GM21717 (cell line): Measurements from ENCODE around the gene CDK17.
"Not testable (repeated sequence)": the region's sequence is repeated elsewhere in the genome, so short reads cannot be mapped to it uniquely, and the experiment has no call there.

Experiments used
- ATAC-seq: cut with Tn5 transposase; IDR thresholded peaks from one replicate; pipeline ENCODE4 v1.9.1; 2021; ENCODE audit warnings: mild to moderate bottlenecking, moderate library complexity; ENCODE audit not compliant: unreplicated experiment

Gene CDK17

DNA sequence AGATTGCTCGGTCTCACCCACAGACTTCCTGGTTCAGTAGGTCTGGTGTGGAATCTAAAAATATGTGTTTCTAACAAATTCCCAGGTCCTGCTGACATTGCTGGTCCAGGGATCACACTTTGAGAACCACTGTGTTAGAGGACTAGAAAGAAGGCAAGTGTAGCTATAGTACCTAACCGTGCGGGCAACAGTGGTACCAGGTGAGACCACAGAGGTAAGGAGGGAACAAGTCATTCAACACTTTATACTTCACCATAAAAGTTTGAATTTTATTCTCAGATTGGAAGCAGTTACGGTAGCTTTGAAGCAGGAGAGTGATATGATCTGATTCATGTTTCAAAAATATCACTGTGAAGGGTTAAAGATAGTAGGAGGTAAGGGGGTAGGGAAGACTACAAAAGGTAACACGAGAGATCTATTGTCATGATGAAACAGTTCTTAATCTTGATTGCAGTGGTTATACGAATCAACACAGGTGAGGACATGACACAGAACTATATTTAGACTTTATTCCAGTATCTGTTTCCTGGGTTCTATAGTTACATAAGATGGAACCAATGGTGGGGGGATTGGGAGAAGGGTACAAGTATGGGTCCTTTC, 73.5 kb downstream of the CDK17 start:
- ATAC-seq: no peak

DNA sequence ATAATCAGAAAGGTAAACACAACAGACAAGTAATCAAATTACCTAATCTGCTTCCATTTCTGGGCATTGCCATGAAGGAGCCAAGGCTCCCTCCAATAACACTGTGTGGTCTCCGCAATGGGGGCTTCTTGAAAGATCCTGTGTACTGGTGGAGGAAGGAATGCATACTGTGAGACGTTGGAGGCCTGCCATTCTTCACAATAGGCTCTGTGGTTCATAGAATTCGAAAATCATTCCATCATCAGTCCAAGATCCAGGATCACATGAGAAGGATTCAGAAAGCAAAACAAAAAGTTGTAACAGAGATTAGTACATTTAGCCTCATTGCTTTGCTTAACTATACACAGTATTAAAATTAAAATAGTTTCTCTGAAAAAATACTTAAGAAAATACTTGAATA, 76.3 kb downstream of the CDK17 start:
- ATAC-seq: no peak

DNA sequence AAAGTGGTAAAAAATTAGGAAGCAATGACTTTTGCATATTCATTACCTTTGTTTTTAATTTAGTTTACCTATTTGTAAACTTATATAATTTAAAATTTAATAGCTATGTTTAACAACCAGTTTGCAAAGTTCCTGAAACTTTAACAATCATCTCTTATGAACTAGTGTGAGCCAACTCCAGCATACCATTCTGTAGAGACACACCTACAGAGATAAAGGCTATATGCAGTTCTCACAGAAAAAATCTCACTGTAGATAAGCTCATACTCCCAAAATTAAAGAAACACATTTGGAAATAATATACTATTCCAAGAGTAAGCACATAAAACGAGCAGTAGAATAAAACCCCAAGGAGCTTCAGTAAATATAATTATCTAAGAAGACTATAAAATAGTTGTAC, 77.5 kb downstream of the CDK17 start:
- ATAC-seq: no peak

DNA sequence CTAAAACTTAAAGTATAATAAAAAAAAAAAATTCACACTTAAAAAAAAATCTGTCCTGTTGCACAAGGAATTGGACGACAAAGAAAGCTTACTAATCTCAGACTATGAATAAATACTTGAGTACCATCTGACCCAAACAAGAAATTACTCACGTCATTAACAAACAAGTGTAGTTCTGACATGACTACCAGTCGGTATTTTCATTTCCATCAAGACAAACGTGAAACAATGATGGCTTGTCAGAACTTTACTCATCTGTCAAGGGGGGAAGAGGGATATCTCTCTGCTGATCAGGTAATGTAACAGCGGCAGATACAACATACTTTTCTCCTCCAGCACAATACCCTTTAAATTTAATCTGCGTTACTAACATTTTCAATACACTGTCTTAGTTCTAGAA, 78.3 kb downstream of the CDK17 start:
- no peak for ATAC-seq

DNA sequence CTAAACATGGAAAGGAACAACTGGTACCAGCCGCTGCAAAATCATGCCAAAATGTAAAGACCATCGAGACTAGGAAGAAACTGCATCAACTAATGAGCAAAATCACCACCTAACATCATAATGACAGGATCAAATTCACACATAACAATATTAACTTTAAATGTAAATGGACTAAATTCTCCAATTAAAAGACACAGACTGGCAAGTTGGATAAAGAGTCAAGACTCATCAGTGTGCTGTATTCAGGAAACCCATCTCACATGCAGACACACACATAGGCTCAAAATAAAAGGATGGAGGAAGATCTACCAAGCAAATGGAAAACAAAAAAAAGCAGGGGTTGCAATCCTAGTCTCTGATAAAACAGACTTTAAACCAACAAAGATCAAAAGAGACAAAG, 82.4 kb downstream of the CDK17 start:
- not testable (repeated sequence) for ATAC-seq

DNA sequence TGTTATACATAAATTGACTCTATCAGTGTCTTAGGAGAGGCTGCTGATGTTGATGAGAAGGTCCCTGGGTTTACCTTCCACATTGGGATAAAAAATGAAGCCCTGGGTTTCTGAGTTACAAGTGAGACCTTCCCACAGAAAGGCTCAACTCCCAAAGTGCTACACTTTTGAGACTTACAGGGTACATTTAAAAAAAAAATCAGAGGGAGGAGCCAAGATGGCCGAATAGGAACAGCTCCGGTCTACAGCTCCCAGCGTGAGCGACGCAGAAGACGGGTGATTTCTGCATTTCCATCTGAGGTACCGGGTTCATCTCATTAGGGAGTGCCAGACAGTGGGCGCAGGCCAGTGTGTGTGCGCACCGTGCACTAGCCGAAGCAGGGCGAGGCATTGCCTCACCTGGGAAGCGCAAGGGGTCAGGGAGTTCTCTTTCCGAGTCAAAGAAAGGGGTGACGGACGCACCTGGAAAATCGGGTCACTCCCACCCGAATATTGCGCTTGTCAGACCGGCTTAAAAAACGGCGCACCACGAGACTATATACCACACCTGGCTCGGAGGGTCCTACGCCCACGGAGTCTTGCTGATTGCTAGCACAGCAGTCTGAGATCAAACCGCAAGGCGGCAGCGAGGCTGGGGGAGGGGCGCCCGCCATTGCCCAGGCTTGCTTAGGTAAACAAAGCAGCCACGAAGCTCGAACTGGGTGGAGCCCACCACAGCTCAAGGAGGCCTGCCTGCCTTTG, 84.3 kb downstream of the CDK17 start:
- not testable (repeated sequence) for ATAC-seq

DNA sequence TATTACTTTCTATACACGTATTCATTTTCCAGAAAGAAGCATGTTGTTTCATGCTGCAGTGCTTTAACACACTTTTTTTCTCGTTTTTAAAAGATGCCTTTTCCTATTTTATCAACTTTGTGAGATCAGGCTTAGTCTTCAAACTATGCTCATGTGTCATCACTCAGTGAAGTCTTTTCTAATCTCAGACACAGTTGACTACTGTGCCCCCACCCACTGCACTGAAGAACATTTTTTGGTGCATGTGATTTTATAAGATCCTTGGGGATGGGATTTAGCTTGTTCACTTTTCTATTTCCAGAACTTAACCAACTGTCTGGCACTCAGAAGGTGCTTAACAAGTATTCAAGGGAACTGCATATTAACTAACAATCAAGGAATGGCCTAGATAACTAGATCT, 85.5 kb downstream of the CDK17 start:
- no peak for ATAC-seq

DNA sequence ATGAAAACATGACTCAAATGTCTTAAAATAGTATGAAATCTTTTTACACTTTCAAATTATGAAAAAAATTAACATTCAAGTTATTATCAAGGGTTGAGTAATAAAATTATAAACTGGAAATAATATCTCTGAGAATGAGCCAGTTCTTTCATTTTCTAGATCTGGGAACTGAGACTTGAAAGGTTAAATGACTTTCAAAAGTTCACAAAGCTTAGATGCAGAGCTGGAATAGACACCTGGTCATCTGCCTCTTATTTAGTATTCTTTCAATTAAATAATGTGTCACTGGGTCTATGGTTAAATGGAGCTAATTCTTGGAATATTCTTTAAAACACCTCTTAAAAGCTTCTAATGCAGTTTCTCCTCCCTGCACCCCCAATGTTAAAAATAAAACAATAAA, 86.6 kb downstream of the CDK17 start:
- no peak for ATAC-seq

DNA sequence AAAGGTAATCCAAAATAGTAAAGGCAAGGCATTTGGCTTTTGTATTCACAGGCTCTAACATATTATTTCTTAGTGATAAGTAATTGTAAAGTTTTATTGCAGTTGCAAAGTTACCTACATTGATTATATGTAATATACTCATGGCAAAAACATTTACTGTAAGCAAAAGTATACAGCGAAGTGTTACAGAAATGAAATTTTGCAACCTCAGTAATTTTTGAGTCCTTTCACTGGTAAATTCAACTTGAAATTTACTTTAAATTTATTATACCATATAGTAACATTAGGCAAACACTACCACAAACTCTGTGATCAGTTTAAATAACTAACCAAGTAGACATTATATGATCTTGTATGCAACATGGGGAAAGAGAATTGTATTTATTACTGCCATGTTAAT, 89.0 kb downstream of the CDK17 start:
- ATAC-seq: no peak

DNA sequence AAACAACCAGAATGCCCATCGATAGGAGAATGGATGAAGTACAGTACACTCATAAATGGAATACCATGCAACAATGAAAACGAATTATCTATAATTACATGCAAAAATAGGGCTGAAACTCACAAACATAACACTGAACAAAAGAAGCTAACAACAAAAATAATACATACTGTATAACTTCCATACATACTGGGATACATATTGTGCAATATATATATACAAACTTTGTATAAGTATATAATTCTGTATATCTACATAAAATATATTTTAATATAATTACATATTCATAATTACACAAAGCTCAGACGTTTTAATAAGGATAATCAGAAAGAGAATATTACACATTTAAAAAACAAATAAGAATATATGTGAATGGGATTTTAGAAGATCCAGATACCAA, 90.2 kb downstream of the CDK17 start:
- ATAC-seq: no peak

DNA sequence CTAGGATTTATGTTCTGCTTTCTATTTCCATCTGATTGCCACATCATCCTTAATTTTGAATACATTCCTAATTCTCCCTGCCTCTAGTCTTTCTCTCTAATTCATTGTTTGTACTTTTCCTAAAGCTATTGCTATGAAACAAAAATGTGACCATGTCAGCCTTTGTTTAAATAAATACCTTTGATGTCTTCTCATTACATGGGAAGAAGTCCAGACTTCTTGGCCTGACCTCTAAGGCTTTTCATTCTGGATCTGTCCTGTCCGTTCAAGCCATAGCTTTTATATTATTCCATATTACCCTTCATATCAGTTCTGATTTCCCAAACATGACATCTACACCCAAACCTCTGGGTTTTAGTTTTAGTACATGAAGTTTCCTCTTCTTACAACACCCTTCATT, 91.4 kb downstream of the CDK17 start:
- no peak for ATAC-seq

DNA sequence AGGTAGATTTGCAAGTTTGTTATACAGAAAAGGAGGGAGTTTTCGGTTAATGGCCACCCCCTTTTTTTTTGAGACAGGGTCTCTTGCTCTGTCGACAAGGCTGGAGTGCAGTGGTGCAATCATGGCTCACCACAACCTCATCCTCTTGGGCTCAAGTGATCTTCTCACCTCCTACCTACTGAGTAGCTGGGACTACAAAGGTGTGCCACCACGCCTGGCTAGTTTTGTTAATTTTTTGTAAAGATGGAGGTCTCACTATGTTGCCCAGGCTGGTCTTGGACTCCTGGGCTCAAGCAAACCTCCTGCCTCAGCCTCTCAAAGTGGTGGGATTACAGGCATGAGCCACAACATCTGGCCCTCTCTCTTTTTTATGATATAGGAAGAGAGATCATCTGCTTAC, 94.6 kb downstream of the CDK17 start:
- ATAC-seq: no peak

DNA sequence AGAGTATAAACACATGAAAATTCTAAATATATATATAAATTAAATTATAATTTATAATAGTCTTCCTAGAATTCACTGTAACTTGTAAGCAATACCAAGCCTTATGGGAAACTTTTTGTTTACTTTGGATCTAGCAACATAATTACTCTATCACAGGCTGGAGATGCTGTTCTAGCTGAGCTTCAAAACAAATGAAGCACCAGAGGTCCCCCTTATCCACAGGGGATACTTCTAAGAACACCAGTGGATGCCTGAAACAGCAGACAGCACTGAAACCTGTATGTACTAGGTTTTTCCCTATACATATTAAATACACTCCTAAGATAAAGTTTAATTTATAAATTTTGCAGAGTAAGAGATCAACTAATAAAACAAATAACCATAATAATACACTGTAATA, 96.6 kb downstream of the CDK17 start:
- no peak for ATAC-seq

DNA sequence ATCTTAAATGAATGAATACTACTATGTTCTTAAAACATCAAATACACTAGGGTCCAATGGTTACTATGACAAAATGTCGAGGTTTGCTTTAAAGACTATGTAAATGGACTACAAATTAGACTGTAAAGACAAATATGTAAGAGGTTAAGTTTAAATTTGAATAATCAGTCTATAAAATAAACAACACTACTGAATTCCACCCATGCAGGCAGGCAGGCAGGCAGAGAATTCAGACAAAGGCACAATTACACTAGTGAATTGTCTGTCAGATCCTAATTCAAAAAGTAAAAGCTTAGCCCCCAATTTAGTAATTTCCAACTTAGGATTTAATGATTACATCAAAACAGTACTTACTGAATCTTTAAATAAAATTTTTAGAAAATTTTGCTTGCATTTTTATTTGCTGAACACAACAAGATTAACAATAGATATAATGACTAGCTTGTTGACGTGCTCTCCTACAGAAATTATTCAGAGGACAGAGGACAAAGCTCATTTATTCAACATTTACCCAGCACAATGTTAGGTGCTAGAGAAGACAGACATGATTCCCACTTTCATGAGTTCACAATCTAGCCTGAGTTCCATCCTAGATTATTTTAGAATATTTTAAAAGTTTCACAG, 97.4 kb downstream of the CDK17 start:
- ATAC-seq: no peak

DNA sequence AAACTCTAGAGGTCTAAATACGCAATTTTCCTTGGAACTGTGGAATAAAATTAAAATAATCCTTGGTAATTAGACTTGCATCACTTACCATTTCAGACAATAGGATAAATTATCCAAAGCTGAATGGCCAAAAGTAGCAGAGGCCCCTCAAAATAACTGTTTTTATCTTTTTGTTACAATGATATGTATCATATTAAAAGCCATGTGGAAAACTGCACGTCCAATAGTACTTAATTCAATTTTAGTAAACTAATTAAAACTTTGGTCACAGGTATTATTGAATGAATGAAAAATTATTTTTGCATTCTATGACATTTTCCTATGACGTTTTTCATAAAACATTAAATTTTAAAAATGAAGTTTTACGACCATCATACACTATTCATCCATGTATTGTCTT, 98.5 kb downstream of the CDK17 start:
- no peak for ATAC-seq

DNA sequence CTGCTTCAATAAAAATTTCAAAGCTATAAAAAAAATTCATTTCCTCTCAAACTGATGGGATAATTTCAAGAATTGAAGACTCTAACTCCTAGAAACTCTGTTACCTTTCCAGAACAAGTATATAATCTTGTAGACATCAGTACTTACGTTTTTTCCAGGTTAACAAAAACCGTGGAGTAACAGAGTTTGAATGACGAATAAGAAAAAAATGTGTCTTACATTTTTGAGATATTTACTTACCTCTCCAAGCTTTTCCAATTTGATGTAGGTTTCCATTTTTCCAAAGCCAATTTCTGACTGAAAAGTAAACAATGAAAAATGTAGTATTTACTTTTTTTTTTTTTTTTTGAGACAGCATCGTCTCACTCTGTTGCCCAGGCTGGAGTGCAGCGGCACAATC, 100.2 kb downstream of the CDK17 start:
- ATAC-seq: no peak

DNA sequence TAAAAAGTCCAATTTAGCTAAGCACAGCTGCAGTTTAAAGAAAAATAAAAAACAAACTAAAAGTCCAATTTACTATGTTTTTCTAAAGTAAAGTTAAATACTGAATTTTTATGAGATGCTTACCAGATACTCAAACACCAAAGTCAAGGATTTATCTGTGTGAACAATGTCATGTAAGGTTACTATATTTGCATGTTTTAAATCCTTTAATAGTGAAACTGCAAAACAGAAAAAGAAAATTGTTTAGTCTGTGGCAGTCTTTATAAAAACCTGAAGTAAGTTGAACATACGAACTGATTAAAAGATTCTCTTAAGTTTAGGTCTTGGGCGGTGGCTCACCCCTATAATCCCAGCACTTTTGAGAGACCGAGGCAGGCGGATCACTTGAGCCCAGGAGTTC, 102.7 kb downstream of the CDK17 start:
- ATAC-seq: no peak

DNA sequence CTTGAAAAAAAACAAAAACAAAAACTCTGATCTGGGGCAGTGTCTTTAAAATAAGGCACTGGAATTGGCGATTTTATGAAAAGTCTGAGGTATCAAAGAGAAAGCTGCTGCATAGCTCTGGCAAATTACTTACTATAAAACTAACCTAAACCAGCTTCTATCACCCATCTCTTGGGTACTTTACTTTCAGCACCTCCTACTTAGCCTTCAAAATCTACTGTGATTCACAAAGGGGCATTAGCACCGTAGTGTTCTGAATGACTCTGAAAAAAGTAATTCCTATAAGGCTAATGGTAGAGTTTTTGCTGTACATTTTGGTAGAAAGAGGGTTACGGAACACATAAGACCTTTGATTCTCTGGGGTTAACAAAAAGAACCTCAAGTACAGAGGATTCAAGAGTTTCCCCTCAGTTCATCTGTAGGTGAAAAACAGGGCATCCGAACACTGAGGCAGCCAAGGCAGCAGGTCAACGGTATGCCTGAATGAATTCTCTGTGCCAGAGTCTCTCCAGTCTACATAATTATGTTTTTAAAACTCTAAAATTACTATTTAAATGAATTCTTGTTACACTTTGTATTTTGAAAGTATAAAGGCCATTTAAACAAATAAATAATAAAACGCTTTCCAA, 104.6 kb downstream of the CDK17 start:
- ATAC-seq: no peak

DNA sequence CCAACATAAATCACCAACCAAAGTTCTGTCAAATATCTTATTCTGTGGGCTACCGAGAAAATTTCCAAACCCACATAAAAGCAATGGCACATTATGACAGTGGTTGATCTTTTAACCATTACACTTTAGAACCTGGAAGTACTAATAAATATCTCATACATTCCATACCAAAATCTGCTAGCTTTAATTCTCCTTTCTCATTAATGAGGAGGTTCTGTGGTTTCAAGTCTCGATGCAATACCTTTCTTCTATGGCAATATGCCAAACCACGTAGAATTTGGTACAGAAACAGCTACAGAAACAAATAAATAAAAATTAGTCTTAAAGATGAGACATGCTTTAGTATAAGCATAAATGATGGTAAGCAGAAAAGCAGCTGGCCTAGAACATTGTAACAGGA, 105.4 kb downstream of the CDK17 start:
- no peak for ATAC-seq

DNA sequence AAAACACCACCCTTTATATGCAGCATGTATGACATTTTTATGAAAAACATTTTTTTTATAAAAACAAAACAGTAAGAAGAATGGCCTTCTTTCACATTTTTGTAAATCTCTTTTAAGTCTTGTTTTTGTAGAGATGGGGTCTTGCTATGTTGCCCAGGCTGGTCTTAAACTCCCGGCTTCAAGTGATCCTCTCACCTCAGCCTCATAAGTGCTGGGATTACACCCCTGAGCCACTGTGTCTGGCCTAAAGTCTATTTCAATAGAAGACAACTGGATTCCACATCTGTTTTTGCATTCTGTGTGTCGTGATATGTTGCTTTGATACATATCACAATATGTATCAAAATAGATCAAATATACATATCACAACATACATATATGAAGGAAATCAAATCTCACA, 107.1 kb downstream of the CDK17 start:
- no peak for ATAC-seq

DNA sequence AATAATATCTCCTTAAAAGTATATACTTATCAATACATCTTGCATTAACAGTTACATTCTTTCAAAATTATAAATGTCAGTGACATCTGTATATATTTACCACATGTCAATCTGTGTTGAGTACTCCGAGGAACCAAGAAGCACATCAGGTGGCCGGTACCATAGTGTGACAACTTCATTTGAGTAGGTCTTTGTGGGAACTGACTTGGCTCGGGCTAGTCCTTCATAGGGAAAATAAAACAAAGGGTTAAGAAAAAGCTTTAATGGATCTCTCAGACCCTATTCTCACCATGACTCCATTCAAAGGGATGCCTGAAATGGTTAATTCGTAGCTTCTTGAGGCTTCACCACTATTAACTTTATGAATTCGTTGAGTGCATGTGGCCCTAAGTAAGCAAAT, 111.2 kb downstream of the CDK17 start:
- ATAC-seq: no peak

DNA sequence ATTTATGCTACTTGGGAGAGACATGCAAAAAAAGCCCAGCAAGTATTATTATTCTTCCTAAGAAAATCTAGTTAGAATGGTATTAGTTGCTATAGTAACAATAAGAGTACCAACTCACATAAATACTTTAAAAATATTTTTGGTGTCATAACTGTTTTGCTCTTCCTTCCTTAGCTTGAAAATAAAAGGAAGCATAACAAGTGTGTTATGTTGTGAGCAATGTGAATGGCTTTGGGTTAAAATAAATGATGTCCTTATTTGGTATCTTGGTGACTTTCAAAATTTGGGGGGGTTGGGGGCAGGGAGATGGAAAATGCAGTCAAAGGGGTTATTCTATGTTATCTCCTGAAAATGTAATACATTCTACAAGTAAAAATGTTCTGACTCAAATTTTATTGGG, 115.1 kb downstream of the CDK17 start:
- ATAC-seq: no peak
